Panc1 (cell line): ENCODE measurements around the gene FUT3.
"Not testable (repeated sequence)": the region's sequence is repeated elsewhere in the genome, so short reads cannot be mapped to it uniquely, and the experiment has no call there.

Source experiments
- CTCF ChIP-seq: fragments of 450-650 bp; IDR thresholded peaks from 2 replicates; pipeline ENCODE4 v1.5.1; 2017; ENCODE audit warnings: mild to moderate bottlenecking
- POLR2AphosphoS5 ChIP-seq: IDR thresholded peaks from 2 replicates; pipeline ENCODE4 v1.6.1; 2012; ENCODE audit warnings: mild to moderate bottlenecking, low read depth, low read length, moderate library complexity

- not testable (repeated sequence) for TF ChIP-seq CTCF, POLR2AphosphoS5
These were observed 3.9 kb upstream of the FUT3 start for GRCh38 chr19:5855151-5855550.
